Activated naive CD8-positive, alpha-beta T cell treated with anti-CD3 and anti-CD28 coated beads, Interleukin-2, amount 10 ng/mL, durations not matched to agents 7 days and 5 days (primary cell): ENCODE results near the gene ALOX12B. TPM values are rescaled to one million over a fixed set of nuclear protein-coding genes. Genes with fewer than 3 reads are reported as not detected.
"Not testable (repeated sequence)": the region's sequence is repeated elsewhere in the genome, so short reads cannot be mapped to it uniquely, and the experiment has no call there.

Source experiments
- ATAC-seq: fragments of 150-1000 bp; cut with Tn5 transposase; one replicate; pipeline ENCODE4 v1.10.0; 2021; ENCODE audit warnings: low read depth, moderate library complexity
- POLR2A ChIA-PET: fragments of 350-600 bp; sonication (Branson Sonifier 250); formaldehyde crosslinking; loops from one replicate; lab custom pipeline; 2021; ENCODE audit warnings: antibody characterized with exemption; lab: Charles Lee
- DNase-seq: peaks from one replicate; pipeline ENCODE4 v3.0.0; 2021
- H3K27ac Mint-ChIP-seq: one replicate; pipeline ENCODE4 v1.8.0; 2022; ENCODE audit warnings: mild to moderate bottlenecking, mixed read lengths
- H3K27me3 Mint-ChIP-seq: one replicate; pipeline ENCODE4 v1.8.0; 2022; ENCODE audit warnings: mild to moderate bottlenecking, moderate library complexity, mixed read lengths
- H3K36me3 Mint-ChIP-seq: one replicate; pipeline ENCODE4 v1.8.0; 2021; ENCODE audit warnings: mild to moderate bottlenecking, mixed read lengths
- H3K4me1 Mint-ChIP-seq: one replicate; pipeline ENCODE4 v1.8.0; 2021; ENCODE audit warnings: mixed read lengths
- H3K4me3 Mint-ChIP-seq: one replicate; pipeline ENCODE4 v1.8.0; 2022; ENCODE audit warnings: mild to moderate bottlenecking, moderate library complexity, mixed read lengths
- H3K9me3 Mint-ChIP-seq: one replicate; pipeline ENCODE4 v1.8.0; 2021; ENCODE audit warnings: mixed read lengths
- total RNA-seq, 2 experiments: library from RNA; stranded (reverse); gene quantifications; one replicate each; pipeline ENCODE4 v1.2.3, GENCODE V29; 2021

ALOX12B gene
- total RNA-seq, 2 experiments from 2014 or later: 0.65 to 0.97 TPM

- ATAC-seq (no peak), DNase-seq (no peak)
- Mint-ChIP-seq H3K36me3 (no peaks in the 10 kb centered on the region), H3K4me3 (no peak overlapping the region), H3K27me3 (peaks cover 55% of the 10 kb centered on the region), H3K4me1 (peaks cover 1% of the 10 kb centered on the region), H3K27ac (no peak overlapping the region), H3K9me3 (no peaks in the 10 kb centered on the region)
- POLR2A ChIA-PET: no interaction called here
Observed at GRCh38 chr17:8063761-8064534, 23.6 kb downstream of the ALOX12B start.

GRCh38 chr17:8062807-8063483, 24.6 kb downstream of the ALOX12B start:
- no peaks in the 10 kb centered on the region for H3K36me3 Mint-ChIP-seq
- H3K9me3 Mint-ChIP-seq: no peaks in the 10 kb centered on the region
- ATAC-seq (no peak), DNase-seq (no peak)
- H3K27ac Mint-ChIP-seq: no peak overlapping the region
- no peak overlapping the region for H3K4me3 Mint-ChIP-seq
- peaks cover 4% of the 10 kb centered on the region for H3K4me1 Mint-ChIP-seq
- peaks cover 56% of the 10 kb centered on the region for H3K27me3 Mint-ChIP-seq
- POLR2A ChIA-PET: interaction anchor here (0.6 to 0.7 kb wide), 2 partner anchors 152 to 1205 kb away, joined by 3 to 4 read pairs; no protein-coding TSS in a partner anchor

GRCh38 chr17:8062435-8062806, 25.1 kb downstream of the ALOX12B start:
- no peak overlapping the region for H3K4me3 Mint-ChIP-seq
- H3K27me3 Mint-ChIP-seq: peaks cover 57% of the 10 kb centered on the region
- H3K36me3 Mint-ChIP-seq: no peaks in the 10 kb centered on the region
- DNase-seq: no peak
- no peak overlapping the region for H3K27ac Mint-ChIP-seq
- POLR2A ChIA-PET: interaction anchor here (0.6 to 0.7 kb wide), 2 partner anchors 153 to 1206 kb away, joined by 3 to 4 read pairs; no protein-coding TSS in a partner anchor
- no peaks in the 10 kb centered on the region for H3K9me3 Mint-ChIP-seq
- H3K4me1 Mint-ChIP-seq: peaks cover 6% of the 10 kb centered on the region
- ATAC-seq: no peak

- DNase-seq, POLR2A ChIA-PET, H3K9me3 Mint-ChIP-seq, H3K4me3 Mint-ChIP-seq, H3K36me3 Mint-ChIP-seq, H3K27ac Mint-ChIP-seq, ATAC-seq: not testable (repeated sequence)
- H3K4me1 Mint-ChIP-seq: peaks cover 11% of the 10 kb centered on the region
- H3K27me3 Mint-ChIP-seq: peaks cover 63% of the 10 kb centered on the region
Observed at GRCh38 chr17:8061851-8062250, 25.7 kb downstream of the ALOX12B start.

- no peak overlapping the region for H3K4me3 Mint-ChIP-seq
- POLR2A ChIA-PET: interaction anchor here (1.0 kb wide), 1 partner anchor 14 kb away, joined by 3 read pairs; no protein-coding TSS in a partner anchor
- H3K9me3 Mint-ChIP-seq: no peaks in the 10 kb centered on the region
- DNase-seq: no peak
- peaks cover 70% of the 10 kb centered on the region for H3K27me3 Mint-ChIP-seq
- H3K27ac Mint-ChIP-seq: no peak overlapping the region
- H3K4me1 Mint-ChIP-seq: peaks cover 22% of the 10 kb centered on the region
- peak; percentile 33 for ATAC-seq
- H3K36me3 Mint-ChIP-seq: no peaks in the 10 kb centered on the region
Observed at GRCh38 chr17:8060274-8060673, 27.2 kb downstream of the ALOX12B start.

GRCh38 chr17:8059131-8059530, 28.4 kb downstream of the ALOX12B start:
- Mint-ChIP-seq H3K36me3 (no peaks in the 10 kb centered on the region), H3K27me3 (peaks cover 65% of the 10 kb centered on the region), H3K27ac (no peak overlapping the region), H3K4me3 (no peak overlapping the region), H3K9me3 (no peaks in the 10 kb centered on the region), H3K4me1 (peaks cover 22% of the 10 kb centered on the region)
- DNase-seq: no peak
- no peak for ATAC-seq
- POLR2A ChIA-PET: no interaction called here

GRCh38 chr17:8057691-8058114, 29.8 kb downstream of the ALOX12B start:
- DNase-seq: peak; percentile 40
- peak; percentile 79 for ATAC-seq
- POLR2A ChIA-PET: interaction anchor here (1.3 kb wide), 1 partner anchor 201 kb away, joined by 3 read pairs; the partner anchor contains the start of gene NAA38
- H3K4me1 Mint-ChIP-seq: peaks cover 22% of the 10 kb centered on the region
- no peak overlapping the region for H3K27ac Mint-ChIP-seq
- H3K4me3 Mint-ChIP-seq: no peak overlapping the region
- peaks cover 53% of the 10 kb centered on the region for H3K27me3 Mint-ChIP-seq
- no peaks in the 10 kb centered on the region for H3K36me3 Mint-ChIP-seq
- no peaks in the 10 kb centered on the region for H3K9me3 Mint-ChIP-seq

GRCh38 chr17:8056976-8057625, 30.4 kb downstream of the ALOX12B start:
- H3K4me3 Mint-ChIP-seq: no peak overlapping the region
- ATAC-seq: no peak
- POLR2A ChIA-PET: interaction anchor here (1.3 kb wide), 1 partner anchor 200 kb away, joined by 3 read pairs; the partner anchor contains the start of gene NAA38
- DNase-seq: no peak
- peaks cover 22% of the 10 kb centered on the region for H3K4me1 Mint-ChIP-seq
- H3K9me3 Mint-ChIP-seq: no peaks in the 10 kb centered on the region
- H3K27ac Mint-ChIP-seq: no peak overlapping the region
- H3K27me3 Mint-ChIP-seq: peaks cover 48% of the 10 kb centered on the region
- no peaks in the 10 kb centered on the region for H3K36me3 Mint-ChIP-seq

- DNase-seq (peak; percentile 38), ATAC-seq (peak; percentile 40)
- no peaks in the 10 kb centered on the region for H3K36me3 Mint-ChIP-seq
- peaks cover 42% of the 10 kb centered on the region for H3K27me3 Mint-ChIP-seq
- POLR2A ChIA-PET: no interaction called here
- H3K27ac Mint-ChIP-seq: no peak overlapping the region
- peaks cover 22% of the 10 kb centered on the region for H3K4me1 Mint-ChIP-seq
- no peak overlapping the region for H3K4me3 Mint-ChIP-seq
- H3K9me3 Mint-ChIP-seq: no peaks in the 10 kb centered on the region
Observed at GRCh38 chr17:8056232-8056975, 31.1 kb downstream of the ALOX12B start.

GRCh38 chr17:8055851-8056231, 31.7 kb downstream of the ALOX12B start:
- no peaks in the 10 kb centered on the region for H3K9me3 Mint-ChIP-seq

GRCh38 chr17:8053600-8053999, 33.9 kb downstream of the ALOX12B start:
- POLR2A ChIA-PET: no interaction called here
- ATAC-seq: no peak
- peaks cover 20% of the 10 kb centered on the region for H3K27me3 Mint-ChIP-seq

More at GRCh38 chr17:8055851-8056231, 31.7 kb downstream of the ALOX12B start:
- DNase-seq (peak; percentile 8), ATAC-seq (no peak)
- Mint-ChIP-seq H3K27me3 (peaks cover 37% of the 10 kb centered on the region), H3K4me1 (peaks cover 22% of the 10 kb centered on the region), H3K27ac (no peak overlapping the region), H3K36me3 (no peaks in the 10 kb centered on the region), H3K4me3 (no peak overlapping the region)
- POLR2A ChIA-PET: no interaction called here

GRCh38 chr17:8052256-8053252, 35.0 kb downstream of the ALOX12B start:
- no peak overlapping the region for H3K27ac Mint-ChIP-seq
- DNase-seq (no peak), ATAC-seq (no peak)
- POLR2A ChIA-PET: no interaction called here
- no peaks in the 10 kb centered on the region for H3K9me3 Mint-ChIP-seq
- peaks cover 17% of the 10 kb centered on the region for H3K4me1 Mint-ChIP-seq
- H3K27me3 Mint-ChIP-seq: peaks cover 20% of the 10 kb centered on the region
- H3K4me3 Mint-ChIP-seq: no peak overlapping the region
- H3K36me3 Mint-ChIP-seq: no peaks in the 10 kb centered on the region

More at GRCh38 chr17:8053600-8053999, 33.9 kb downstream of the ALOX12B start:
- Mint-ChIP-seq H3K4me3 (no peak overlapping the region), H3K36me3 (no peaks in the 10 kb centered on the region), H3K4me1 (peaks cover 18% of the 10 kb centered on the region), H3K27ac (no peak overlapping the region), H3K9me3 (no peaks in the 10 kb centered on the region)
- no peak for DNase-seq
